ENCODE results near the gene PCSK9.

DNA sequence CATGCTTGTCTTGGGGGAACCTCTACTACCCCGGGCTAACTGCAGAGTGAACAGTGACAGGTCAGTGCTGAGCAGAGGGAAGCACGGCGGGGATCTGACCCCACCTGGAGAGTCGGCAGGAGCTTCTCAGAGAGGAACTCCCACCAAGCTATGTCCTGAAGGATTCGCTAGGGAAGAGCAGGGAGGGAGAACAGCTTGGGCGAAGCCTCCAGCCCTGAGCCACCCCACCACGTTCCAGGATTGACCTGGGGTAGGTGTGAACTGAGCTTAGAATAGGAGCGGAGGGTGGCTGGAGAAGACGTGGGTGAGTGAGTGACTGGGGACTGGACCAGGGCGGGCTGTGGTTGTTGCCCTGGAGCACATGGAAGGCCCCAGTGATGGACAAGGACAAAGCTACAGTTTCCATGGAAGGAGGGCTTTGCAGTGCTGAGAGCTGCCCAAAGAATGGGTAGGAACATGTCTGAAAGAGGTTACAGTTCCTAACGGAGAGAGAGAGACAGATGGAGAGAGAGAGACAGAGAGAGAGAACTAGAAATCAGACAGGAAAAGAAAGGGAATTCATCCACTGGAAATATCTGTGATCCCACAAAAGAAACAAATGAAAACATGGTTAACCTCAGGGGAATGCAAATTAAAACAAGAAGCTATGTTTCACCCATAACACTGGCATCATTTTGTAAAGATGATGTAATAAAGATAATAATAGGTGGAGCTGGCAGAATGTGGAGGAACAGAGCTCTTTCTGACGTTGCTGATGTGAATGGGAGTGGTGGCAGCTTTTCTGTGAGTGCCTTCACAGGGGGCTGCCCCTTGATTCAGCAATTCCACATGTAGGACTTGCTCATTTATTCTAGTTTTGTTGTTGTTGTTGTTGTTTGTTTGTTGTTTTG lies 23.4 kb upstream of the PCSK9 start:
- no peak for TF ChIP-seq CTCF (IDR thresholded peaks at IDR 0.05; ENCODE audit: low read depth, low read length)
- no peak for TF ChIP-seq EZH2phosphoT487 (IDR thresholded peaks at IDR 0.05; ENCODE audit: low read depth)

Data from OCI-LY3 (cell line).